ENCODE data around the gene LBHD2. TPM values are rescaled to one million over a fixed set of nuclear protein-coding genes. Genes with fewer than 3 reads are reported as not detected.

LBHD2 gene
- total RNA-seq, 3 donors from 2014 or later = not detected

- no peaks in the 10 kb centered on the region for H3K36me3 ChIP-seq (ENCODE audit: low read depth)
These were observed 24.1 kb downstream of the LBHD2 start for GRCh38 chr14:103107941-103108748.

GRCh38 chr14:103108749-103109207 is 24.8 kb downstream of the LBHD2 start:
- TF ChIP-seq CTCF (IDR thresholded peaks at IDR 0.05) = no peak
- ATAC-seq = no peak
- Histone ChIP-seq H3K36me3 (ENCODE audit: low read depth) (no peaks in the 10 kb centered on the region), H3K4me1 (ENCODE audit: low read depth) (peaks cover 18% of the 10 kb centered on the region), H3K4me3 (no peak overlapping the region), H3K9me3 (no peaks in the 10 kb centered on the region)
- DNase-seq = peak in 1 of 3 donors; percentile 36
- intact Hi-C loops (cut with DNase I, micrococcal nuclease) = loop anchor here in 1 of 2 donors (5.0 to 10.0 kb wide), 2 partner anchors 76 to 184 kb away; no protein-coding TSS in a partner anchor

More at GRCh38 chr14:103107941-103108748, 24.1 kb downstream of the LBHD2 start:
- peaks cover 24% of the 10 kb centered on the region for H3K4me1 ChIP-seq (ENCODE audit: low read depth)
- ATAC-seq (no peak), DNase-seq (no peak)
- no peak for TF ChIP-seq CTCF (IDR thresholded peaks at IDR 0.05)
- H3K9me3 ChIP-seq = no peaks in the 10 kb centered on the region
- H3K4me3 ChIP-seq = no peak overlapping the region
- intact Hi-C loops (cut with DNase I, micrococcal nuclease) = loop anchor here in 1 of 2 donors (5.0 to 10.0 kb wide), 2 partner anchors 77 to 184 kb away; no protein-coding TSS in a partner anchor

GRCh38 chr14:103109535-103110441 is 25.8 kb downstream of the LBHD2 start:
- ATAC-seq (no peak), DNase-seq (peak in 2 of 3 donors; percentile 50)
- intact Hi-C loops (cut with DNase I, micrococcal nuclease) = loop anchor here in 1 of 2 donors (5.0 to 10.0 kb wide), 2 partner anchors 75 to 183 kb away; no protein-coding TSS in a partner anchor
- no peaks in the 10 kb centered on the region for H3K9me3 ChIP-seq
- no peaks in the 10 kb centered on the region for H3K36me3 ChIP-seq (ENCODE audit: low read depth)
- no peak for TF ChIP-seq CTCF (IDR thresholded peaks at IDR 0.05)
- H3K4me3 ChIP-seq = no peak overlapping the region
- peaks cover 9% of the 10 kb centered on the region for H3K4me1 ChIP-seq (ENCODE audit: low read depth)

- peak in 1 of 3 donors; percentile 37 for DNase-seq
- intact Hi-C loops (cut with DNase I, micrococcal nuclease) = no loop called here
- ATAC-seq = no peak
These were observed 26.7 kb downstream of the LBHD2 start for GRCh38 chr14:103110681-103111231.

More at GRCh38 chr14:103110681-103111231, 26.7 kb downstream of the LBHD2 start:
- H3K36me3 ChIP-seq (ENCODE audit: low read depth) = no peaks in the 10 kb centered on the region
- no peak overlapping the region for H3K4me3 ChIP-seq
- H3K9me3 ChIP-seq = no peaks in the 10 kb centered on the region
- TF ChIP-seq CTCF (IDR thresholded peaks at IDR 0.05) = no peak
- H3K4me1 ChIP-seq (ENCODE audit: low read depth) = peaks cover 15% of the 10 kb centered on the region
